GM19035 (cell line): ENCODE data around the gene COX6A2.
"Not testable (repeated sequence)": the region's sequence is repeated elsewhere in the genome, so short reads cannot be mapped to it uniquely, and the experiment has no call there.

ENCODE experiments used
- ATAC-seq: cut with Tn5 transposase; IDR thresholded peaks from one replicate; pipeline ENCODE4 v1.9.1; 2021; ENCODE audit not compliant: unreplicated experiment

COX6A2 gene

DNA sequence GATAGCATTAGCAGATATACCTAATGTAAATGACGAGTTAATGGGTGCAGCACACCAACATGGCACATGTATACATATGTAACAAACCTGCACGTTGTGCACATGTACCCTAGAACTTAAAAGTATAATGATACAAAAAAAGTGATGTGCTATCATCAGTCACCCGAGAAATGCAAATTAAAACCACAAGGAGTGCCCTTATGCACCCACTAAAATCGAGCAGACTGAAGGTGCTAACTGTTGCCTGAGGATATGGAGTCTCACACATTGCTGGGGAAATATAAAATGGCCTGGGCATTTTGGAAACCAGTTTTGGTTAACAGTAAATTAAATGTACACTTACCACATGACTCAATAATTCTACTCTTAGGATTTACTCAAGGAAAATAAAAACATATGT lies 10.9 kb upstream of the COX6A2 start:
- ATAC-seq = not testable (repeated sequence)

DNA sequence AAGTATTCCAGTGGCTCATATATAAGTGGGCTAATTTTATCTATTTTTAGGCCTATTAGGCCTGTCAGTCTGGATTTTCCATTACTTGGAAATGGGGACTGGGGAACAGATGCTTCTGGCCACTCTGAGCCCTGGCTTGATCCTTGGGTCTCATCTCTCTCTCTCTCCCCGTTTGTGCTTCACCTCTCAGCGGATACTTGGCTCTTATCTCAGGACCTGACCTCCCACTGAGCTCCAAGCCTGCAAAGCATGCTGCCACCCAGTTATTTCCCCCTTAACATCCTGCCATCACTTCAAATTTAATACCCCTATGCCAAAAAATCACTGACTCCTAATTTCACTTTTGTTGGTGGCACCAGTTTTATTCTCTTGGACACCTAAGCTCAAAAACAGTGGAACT lies 10.3 kb upstream of the COX6A2 start:
- no peak for ATAC-seq

DNA sequence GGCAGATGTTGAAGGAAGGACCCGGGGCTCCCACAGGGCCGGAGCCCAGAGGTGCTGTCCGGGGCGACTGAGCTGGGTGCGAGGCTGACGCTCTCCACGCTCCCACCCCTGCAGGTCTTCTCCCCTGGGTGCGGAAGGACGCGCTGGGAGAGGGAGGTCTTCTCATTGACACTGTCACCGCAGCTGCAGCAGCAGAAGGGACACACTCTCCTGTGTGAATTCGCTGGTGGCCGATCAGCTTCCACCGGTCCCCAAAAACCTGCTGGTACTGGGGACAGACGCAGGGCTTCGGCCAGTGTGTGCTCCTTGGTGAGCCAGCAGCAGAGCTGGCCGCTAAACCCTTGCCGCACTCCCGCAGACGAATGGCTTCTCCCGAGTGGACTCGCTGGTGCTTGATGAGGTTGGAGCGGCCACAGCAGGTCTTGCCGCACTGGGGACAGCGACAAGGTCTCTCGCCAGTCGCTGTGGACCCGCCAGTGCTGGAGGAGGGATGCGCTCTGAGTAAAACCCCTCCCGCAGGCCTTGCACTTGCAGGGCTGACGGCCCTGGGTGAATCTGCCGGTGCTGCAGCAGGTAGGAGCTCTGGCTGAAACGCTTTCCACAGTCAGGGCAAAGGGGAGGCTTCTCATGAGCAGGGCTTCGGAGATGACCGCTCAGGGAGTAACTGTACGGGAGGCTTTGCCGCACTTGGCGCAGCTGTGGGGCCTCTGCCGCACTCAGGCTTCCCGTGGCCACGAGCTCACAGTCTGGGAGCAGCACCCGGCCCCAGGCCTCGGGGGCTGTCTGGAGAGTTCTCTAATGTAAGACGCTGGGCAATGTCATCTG lies 8.3 kb upstream of the COX6A2 start:
- ATAC-seq = no peak

DNA sequence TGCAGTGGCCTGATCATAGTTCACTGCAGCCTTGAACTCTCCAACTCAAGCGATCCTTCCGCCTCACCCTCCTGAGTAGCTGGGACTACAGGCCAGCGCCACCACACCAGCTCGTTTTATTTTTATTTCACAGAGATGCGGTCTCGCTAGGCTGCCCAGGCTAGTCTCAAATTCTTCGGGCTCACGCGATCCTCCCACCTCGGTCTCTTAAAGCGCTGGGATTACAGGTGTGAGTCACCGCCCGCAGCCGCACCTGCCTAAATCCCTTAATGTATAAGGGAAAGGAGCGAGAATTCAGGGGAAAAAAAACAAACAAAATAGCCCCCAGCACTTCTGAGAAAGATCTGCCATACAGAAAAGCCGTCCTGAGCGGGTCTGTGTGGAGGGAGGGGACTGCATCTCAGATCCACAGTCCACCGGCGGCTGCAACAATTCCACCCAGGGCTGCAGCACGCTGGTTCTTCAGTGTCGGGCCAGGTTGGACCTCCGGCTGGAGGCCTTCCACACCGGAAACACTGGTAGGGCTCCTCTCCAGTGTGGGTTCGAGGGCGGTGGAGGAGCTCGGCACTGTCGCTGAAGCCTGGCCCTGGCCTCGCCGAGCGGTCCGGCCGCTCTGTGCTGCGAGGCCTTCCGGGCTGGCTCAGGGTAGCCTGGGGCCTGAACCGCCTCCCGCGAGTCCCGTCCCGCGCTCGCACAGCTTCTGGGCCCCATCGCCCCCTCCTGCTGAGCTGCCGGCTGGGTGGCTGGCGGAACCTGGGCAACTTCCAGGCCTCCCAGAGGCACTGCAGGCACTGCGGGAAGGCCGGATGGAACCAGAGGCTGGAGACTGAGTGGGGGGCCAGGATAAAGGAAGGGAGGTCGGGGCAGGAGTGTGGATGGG lies 7.4 kb upstream of the COX6A2 start:
- no peak for ATAC-seq

DNA sequence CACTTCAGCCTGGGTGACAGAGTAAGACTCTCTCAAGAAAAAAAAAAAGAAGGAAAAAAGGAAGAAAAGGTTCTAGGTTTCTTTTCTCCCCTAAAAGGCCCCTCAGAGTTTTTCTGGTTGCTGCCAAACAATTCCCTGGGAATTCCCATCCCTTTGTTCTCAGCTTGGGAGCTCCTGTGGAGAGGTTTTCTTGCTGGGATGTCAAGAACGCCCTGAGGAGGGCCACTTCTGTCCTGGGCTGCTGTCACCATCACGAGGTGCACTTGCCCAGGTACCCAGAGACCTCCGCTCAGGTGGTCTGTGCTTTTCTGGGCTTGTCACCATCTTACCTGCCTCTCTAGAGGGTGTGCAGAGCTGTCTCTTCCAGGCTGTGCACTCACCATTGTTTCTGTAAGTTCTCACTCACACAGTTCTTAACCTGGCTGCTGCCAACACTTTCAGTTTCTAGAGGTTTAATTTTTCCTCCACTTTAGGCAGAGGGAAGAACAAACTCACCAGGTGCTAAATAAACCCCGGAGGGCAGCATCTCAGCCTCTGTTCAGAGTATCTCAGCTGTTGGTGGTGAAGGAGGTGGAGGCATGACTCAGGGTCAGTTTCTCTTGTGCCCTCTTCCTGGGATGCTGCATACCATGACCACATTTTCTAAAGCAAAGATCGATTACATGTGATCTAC lies 2.4 kb upstream of the COX6A2 start:
- ATAC-seq = no peak

DNA sequence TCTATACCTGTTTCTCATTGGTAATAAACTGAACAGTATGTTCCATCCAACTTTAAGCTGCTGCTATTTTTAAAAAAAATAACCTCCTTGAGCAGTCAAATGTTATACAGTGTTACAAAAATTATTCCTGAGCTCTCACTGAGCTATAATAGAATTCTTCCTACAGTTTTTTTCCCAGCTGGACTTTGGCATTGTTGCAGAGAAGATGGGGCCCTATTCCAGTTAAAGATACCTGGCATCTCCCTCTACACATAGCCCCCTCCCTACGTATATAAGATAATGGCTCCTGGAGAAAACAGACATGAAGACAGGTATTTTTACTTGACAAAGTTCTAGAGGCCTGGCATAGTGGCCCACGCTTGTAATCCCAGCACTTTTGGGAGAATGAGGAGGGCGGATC lies 1.6 kb upstream of the COX6A2 start:
- no peak for ATAC-seq

DNA sequence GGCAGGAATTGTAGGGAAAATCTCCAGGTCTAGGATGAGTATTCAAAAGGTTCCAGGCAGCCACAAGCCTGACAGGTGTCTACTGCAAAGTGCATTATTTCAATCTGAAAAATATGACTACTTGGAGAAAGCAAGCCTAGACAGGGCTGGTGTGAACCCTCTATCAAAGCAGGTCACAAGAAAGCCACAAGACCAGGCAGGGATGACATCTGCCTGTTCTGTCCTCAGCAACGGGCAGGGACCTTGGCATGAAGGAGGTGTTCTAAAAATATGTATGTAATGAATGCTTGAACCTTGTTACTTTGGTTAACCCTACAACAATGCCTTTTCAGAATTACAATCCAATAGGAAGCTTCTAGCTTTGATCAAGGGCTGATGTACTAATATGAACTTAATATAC lies 1.2 kb upstream of the COX6A2 start:
- ATAC-seq = no peak

DNA sequence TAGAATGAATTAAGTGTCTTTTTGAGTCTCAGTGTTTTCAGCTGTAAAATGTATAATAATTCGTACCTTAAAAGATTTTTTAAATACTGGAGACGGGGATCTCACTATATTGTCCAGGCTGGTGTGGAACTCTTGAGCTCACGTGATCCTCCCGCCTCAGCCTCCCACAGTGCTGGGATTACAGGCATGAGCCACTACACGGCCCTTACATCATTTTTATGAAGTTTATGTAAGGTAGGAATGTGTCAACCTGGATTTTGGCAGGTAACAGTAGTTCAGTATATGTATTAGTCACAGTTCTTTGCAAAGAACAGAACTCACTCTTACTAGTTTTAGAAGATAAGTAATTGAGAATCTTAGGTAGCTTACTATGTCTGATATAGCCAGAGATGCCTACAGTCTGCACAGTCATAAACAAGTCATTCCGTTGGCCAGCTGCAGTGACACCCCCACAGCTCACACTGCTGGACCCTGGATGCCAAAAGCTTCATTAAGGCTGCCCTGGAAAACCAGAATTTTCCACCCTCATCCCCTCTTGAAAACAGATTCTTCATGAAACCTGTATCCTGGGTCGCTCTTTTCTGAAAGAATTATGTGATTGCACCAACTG lies 583 bp upstream of the COX6A2 start:
- ATAC-seq = no peak

DNA sequence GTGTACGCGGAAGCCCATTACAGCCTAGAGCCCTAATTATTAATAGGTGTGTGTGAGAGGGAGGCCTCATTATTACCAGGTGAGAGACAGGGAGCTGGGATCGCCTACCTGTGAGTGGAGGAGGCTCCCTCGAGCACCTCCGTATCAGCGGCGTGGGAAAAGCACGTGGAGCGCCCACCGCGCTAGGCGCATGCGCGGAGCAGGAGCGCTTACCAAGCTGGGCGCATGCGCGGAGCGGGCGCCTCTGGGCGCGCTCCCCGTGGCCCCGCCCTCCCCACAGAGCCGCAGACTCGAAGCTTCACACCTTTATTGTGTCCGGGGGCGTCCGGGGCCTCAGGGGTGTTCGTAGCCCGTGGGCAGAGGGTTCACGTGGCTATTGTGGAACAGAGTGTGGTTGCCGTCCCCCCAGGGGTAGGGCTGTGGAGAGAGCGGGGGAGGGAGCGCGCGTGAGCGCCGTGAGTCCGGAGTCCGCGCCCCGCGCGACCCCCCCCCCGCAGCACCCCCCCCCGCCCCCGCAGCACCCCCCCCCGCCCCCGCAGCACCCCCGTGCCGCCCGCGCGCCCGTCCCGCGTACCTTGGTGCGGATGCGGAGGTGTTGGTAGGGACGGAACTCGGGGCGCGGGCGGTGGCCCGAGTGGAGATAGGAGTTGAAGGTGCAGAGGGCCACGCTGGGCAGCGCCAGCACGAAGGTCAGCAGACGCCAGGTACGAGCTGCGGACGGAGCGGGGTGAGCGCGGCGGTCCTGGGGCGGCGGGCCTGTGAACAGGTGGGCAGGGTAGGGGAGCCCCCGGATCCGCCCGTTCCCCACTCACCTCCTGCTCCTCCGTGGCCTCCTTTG lies 500 bp downstream of the COX6A2 start:
- no peak for ATAC-seq

DNA sequence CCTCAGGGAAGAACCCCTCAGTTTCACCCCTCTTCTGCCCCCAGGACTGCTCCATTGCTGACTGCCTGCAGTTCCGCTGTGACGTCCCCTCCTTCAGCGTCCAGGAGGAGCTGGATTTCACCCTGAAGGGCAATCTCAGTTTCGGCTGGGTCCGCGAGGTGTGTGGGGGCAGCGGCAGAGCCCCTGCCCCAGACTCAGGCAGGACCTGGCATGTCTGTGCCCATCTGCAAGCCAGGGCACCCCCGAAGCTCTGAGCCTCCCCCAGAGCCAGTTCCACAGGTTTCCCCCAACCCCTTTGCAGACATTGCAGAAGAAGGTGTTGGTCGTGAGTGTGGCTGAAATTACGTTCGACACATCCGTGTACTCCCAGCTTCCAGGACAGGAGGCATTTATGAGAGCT lies 4.4 kb downstream of the COX6A2 start:
- no peak for ATAC-seq

DNA sequence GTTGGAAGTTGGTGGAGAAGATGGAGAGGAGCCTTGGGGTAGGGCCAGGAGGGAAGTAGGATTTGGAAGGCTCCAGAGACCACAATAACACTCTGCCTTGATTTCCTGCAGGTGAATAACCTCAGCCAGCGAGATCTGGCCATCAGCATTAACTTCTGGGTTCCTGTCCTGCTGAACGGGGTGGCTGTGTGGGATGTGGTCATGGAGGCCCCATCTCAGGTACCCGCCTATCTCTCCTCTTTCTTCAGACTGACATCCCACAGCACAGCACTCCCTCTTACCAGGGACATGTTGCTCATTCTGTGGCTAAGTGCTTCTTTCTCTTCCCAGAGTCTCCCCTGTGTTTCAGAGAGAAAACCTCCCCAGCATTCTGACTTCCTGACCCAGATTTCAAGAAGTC lies 4.9 kb downstream of the COX6A2 start:
- ATAC-seq = no peak

DNA sequence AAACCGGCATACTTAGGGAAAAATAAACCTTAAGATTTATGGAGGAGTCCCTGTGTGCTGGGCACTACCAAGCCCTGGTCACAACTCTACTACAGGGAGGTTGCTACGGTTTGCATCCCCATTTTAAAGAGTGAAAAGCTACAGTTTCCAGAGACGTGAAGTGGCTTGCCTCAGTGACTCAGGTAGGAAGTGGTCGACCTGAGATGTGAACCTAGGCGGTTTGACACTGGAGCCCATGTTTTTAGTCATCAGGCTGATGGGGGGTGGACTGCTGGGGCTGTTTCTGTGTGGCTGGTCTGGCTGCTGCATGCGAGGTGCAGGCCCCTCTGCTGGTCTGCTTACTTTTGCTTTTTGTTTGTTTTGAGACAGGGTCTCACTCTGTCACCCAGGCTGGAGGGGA lies 6.6 kb downstream of the COX6A2 start:
- ATAC-seq = no peak

DNA sequence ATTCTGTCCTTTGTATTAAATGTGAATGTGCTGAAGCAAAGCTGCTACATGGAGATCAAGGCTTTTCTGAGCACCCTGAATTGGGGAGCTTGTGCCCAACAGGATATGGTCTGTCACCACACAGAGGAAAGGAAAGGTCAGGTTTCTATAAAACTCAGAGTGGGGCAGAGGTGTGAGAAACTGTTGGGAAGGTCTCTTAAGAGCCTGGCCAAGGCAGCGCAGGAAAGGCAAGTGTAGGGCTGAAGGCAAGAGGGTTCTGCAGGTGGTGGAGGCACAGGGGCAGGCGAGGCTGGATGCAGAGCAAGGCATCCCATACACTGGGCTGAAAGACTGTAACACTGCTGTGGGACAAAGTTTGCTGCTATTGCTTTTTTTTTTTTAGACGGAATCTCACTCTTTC lies 8.1 kb downstream of the COX6A2 start:
- ATAC-seq = no peak

DNA sequence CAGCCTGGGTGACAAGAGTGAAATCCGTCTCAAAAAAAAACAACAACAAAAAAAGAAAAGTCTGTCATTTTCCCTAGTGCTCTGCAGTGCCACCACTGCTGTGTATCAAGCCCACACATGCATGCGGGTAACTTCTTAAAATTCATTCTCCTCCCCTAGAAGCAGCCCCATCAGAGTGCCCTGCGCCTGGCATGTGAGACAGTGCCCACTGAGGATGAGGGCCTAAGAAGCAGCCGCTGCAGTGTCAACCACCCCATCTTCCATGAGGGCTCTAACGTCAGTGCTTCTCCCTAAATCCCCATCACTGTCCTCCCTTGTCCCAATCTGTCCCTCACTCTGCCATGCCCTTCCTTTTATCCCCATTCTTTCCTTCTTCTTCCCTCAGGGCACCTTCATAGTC lies 10.2 kb downstream of the COX6A2 start:
- ATAC-seq = no peak

DNA sequence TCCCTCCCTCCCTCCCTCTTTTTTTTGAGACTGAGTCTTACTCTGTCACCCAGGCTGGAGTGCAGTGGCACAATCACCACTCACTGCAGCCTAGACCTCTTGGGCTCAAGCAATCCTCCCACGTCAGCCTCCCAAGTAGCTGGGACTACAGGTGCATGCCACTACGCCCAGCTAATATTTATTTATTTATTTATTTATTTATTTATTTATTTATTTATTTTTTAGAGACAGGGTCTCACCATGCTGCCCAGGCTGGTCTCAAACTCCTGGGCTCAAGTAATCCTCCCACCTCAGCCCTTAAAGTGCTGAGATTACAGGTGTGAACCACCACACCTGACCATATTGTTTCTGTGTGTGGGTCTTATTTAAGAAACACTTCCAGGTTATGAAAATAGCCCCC lies 11.1 kb downstream of the COX6A2 start:
- not testable (repeated sequence) for ATAC-seq

DNA sequence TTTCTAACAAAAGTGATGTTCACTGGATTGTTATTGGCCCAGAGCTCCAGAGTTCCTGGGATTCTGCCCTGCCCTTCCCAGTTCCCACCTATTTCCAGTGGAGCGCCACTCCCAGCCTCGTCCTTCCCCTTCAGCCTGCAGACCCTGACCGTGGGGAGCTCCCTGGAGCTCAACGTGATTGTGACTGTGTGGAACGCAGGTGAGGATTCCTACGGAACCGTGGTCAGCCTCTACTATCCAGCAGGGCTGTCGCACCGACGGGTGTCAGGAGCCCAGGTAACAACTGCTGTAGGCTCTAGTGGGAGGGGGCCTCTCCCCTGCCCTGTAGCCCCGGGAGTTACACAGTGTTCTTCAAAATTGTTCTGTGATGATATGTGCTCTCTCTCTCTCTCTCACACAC lies 11.8 kb downstream of the COX6A2 start:
- ATAC-seq = no peak

DNA sequence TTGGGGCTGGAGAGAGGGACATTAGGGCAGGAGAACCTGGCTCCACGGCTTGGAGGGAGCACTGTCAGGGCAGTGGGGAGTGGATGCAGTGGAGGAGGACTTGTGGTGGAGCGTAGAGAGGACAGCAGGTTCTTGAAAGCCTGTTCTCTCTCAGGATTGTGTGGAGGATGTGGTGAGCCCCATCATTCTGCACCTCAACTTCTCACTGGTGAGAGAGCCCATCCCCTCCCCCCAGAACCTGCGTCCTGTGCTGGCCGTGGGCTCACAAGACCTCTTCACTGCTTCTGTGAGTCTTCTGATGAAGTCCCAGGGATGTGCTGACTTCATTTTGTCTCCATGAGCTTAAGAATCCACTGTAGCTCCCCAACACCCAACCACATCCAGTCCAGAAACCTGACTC lies 13.5 kb downstream of the COX6A2 start:
- no peak for ATAC-seq

DNA sequence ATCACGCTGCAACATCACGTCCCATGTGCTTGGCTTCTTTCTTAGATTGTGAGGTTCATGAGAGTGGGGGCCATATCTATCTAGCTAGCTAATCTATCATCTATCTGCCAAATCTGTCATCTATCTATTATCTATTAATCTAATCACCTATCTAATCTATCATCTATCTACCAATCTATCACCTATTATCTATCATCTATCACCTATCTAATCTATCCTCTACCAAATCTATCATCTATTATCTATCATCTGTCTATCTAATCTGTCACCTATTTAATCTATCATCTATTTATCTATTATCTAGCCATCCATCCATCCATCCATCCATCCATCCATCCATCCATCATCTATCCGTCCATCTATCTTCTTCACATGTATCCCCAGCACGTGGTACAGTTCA lies 14.2 kb downstream of the COX6A2 start:
- no peak for ATAC-seq

DNA sequence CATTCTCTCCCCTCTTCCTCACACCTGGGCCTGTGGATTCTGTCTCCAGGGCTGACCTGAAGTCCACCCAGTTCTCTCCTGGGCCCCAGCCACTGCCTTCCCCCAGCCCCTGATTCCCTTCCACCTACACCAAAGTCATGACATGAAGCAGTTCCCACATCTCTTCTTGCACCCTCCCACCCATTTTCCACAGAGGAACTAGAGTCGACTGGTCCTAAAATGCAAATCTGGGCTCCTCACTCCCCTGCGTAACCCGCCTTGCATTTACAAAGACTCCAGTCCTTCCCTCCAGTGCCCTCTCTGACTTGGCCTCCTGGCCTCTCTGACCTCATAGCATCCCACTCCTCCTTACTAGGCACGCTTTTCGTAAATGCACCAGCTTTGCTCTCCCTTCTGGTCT lies 14.8 kb downstream of the COX6A2 start:
- ATAC-seq = no peak

DNA sequence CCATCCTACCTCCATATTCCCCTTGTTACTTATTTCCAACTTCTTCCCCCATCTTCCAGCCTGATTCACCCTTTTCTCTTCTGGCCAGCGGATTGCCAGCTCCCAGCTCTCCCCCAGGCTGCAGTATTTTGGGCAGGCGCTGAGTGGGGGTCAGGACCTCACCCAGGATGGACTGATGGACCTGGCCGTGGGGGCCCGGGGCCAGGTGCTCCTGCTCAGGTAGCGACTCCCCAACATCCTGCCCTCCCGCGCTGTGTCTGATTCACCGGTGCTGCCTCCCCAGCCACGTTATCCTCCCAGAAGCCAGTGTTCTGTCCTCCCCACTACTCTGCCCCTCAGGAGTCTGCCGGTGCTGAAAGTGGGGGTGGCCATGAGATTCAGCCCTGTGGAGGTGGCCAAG lies 15.4 kb downstream of the COX6A2 start:
- no peak for ATAC-seq
